GM19397 (cell line): ENCODE results near the gene TJAP1.
"Not testable (repeated sequence)": the region's sequence is repeated elsewhere in the genome, so short reads cannot be mapped to it uniquely, and the experiment has no call there.

Experiments used
- ATAC-seq: cut with Tn5 transposase; IDR thresholded peaks from one replicate; pipeline ENCODE4 v1.9.1; 2021; ENCODE audit warnings: mild to moderate bottlenecking, moderate library complexity; ENCODE audit not compliant: unreplicated experiment

TJAP1 gene

DNA sequence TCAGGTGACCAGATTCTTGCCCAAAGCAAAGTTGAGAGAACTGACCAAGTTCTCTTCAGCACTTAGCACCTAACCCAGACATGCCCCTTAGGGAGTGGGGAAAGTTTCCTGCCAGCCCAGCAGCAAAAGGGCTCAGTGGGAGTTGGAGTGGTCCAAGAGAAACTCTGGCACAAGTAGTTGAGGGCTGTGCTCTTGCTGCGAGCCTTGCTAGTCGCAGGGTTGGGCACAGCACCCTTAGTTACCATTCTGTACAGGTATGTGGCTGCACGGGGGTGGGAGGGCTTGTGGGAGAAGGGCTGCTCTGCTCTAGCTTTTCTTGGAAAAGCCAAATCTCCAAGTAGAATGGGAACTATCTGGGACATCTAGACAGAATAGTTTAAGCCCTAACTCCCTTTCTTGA is 45.9 kb downstream of the TJAP1 start:
- no peak for ATAC-seq

DNA sequence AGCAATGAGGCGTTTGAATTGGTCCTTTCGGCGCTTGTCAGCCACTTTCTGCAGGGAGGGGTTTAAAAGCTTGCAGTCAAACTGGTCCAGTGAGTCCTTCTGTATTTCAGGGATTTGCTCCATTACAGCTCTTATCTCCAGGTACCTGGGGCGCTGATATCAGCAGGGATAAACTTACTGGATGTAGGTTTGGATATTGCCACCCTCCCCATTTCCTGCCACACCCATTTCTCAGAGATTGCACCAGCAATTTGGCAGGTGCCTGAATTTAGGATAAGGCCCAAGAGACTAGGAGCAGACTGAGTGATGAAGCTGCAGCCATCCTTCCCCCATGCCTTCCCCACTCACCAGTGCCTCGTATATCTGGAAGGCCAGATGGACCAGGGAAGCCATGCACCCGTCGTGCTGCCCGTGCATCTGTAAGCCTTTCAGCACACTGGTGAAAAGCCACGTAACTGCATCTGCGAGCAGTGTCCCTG is 47.2 kb downstream of the TJAP1 start:
- ATAC-seq = no peak

DNA sequence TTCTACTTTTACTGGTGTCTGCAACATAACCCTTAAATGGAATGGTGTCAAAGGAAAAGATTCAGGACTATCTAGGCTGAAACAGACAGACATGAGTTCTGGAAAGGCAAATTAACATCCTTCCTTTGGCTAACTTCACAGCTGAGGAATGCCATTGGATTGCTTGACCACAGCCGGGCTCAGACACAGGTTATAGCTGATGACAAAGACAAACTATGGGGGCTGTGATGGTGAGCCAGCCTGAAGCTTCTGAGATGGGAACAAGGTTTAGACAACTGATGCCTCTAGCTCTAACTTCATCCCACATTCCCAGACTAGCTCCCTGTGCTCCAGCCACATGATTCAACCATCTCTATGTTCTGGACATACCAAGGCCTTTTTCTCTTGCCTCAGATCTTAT is 54.8 kb downstream of the TJAP1 start:
- ATAC-seq = no peak

DNA sequence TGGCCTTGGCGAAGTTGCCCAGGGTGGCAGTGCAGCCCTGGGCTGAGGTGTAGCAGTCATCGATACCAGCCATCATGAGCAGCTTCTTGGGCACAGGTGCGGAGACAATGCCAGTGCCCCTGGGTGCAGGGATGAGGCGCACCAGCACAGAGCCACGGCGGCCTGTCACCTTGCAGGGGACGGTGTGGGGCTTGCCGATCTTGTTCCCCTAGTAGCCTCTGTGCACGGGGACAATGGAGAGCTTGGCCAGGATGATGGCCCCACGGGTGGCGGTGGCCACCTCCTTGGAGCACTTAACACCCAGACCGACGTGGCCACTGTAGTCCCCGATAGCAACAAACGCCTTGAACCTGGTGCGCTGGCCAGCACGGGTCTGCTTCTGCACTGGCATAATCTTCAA is 61.6 kb downstream of the TJAP1 start:
- not testable (repeated sequence) for ATAC-seq

DNA sequence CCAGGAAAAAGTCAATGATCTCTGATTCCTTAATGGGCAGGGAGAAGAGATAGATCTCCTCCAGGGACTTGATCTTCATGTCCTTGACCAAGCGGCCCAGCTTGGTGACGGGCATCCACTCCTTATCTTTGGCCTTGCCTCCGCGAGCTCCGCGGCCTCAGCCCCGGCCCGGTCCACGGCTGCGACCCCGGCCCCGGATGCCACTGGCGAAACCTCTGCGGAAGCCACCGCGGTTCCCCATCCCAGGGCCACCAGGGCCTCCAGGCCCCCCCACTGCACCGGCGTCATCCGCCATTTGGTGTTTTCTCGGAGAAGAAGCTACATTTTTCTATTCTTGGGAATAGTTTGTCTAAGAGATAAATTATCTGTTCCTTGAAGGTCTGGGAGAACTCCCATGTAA is 62.0 kb downstream of the TJAP1 start:
- not testable (repeated sequence) for ATAC-seq

DNA sequence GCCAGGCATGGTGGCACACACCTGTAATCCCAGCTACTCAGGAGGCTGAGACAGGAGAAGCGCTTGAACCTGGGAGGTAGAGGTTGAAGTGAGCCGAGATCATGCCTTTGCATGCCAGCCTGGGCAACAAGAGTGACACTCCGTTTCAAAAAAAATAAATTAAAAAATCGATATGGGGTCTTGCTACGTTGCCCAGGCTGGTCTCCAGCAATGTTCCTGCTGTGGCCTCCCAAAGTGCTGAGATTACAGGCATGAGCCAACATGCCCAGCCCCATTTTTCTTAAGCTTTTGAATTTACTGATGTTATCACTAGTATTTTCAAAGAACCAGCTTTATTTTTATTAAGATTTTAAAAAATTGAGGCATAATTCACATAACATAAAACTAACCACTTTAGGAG is 63.1 kb downstream of the TJAP1 start:
- no peak for ATAC-seq

DNA sequence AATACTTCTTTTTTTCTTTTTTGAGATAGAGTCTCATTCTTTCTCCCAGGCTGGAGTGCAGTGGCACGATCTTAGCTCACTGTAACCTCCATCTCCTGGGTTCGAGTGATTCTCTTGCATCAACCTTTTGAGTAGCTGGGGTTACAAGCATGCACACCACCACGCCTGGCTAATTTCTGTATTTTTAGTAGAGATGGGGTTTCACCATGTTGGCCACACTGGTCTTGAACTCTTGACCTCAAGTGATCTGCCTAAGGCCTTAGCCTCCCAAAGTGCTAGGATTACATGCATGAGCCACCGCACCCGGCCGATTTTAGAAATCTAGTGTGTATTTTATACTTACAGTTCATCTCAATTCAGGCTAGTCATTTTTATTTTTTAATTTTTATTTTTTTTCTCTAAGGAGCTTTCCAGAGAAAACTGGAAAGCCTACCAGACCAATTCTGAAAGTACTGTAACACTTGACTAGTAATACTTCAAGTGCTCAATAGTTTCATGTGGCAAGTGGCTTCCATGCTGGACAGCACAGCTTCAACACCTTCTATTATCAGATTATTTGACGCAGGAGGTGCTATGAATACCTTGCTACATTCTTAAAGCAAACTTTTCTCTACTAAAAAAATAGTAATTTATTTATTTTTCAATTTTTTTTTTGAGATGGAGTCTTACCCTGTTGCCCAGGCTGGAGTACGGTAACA is 64.6 kb downstream of the TJAP1 start:
- no peak for ATAC-seq

DNA sequence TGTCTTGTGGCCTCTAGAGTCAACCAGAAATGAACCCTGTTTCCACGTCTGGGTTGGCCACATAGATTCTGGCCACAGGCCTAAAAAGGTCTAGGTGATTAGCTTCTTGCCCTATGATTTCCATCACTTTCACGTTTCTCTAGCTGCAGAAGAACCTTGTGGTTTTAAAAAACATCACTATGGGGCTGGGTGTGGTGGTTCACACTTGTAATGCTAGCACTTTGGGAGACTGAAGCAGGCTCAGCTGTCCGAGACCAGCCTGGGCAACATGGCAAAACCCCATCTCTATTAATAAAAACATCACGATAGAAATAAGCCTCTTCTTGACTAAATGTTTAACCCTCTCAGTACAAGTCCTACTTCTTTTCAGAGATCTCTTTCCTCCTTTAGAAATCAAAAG is 67.1 kb downstream of the TJAP1 start:
- ATAC-seq = no peak

DNA sequence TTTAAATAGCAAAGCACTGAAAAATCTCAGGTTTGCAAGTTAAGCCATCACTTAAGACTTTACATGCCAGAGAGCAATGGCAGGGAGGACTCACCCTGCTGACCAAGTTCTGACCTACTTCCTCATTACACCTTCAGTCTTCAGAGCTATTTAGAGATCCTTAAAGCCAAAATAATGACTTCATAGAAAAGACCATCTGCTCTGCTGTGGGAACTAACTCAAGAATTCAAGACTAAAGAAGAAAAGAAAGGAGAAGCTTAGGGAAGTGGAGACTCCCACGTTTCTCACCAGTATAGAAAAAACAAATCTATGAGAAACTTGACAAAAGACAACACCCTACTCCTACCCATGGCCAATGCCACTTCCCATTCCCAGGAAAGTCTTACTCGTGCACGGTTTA is 69.9 kb downstream of the TJAP1 start:
- ATAC-seq = no peak
